ENCODE measurements around the gene DIRAS3.
"Not testable (repeated sequence)": the region's sequence is repeated elsewhere in the genome, so short reads cannot be mapped to it uniquely, and the experiment has no call there.

The DIRAS3 gene

DNA sequence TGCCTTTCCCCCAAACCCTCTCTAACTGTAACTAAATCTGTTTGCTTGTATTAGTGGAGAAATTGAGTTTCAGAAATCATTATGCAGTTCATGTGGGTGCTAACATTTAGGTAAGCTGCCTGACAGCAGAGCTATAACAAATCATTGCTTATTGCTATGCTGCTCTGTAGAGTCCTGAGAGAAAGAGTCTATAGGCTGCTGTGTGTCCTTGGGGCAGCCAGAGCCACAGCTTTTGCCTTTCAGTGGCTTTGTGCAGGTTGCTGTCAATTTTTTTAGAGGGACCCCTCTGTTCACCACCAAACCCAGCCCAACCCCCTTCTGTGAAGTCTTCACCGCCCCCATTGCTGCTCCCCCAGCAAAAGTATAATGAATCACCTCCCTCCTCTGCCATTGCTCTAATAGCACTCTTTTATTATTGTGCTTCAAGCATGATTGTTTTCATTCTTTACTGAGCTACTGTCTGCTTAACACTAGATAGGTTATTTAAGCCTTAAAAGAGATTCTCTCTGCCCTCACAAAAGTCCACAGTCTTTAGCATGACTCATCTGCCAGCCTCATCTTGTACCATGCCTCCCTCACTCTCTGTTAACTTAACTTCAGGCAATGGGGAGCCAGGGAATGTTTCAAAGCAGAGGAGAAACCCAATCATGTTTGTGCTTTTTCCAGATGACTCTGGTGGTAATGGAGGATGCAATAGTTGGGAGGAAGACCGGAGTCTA is 38.6 kb downstream of the DIRAS3 start:
- Histone ChIP-seq H3K36me3 (ENCODE audit: control insufficient read depth, low read length) (no peaks in the 10 kb centered on the region), H3K9me2 (replicated peaks; ENCODE audit: control insufficient read depth, low read length) (no peaks in the 10 kb centered on the region), H3F3A (ENCODE audit: control insufficient read depth, insufficient read depth) (no peaks in the 10 kb centered on the region), H3K4me3 (ENCODE audit: low read length) (no peak overlapping the region), H3K27ac (ENCODE audit: low read depth, low read length) (no peak overlapping the region), H3K4me2 (ENCODE audit: low read length) (no peak overlapping the region), H3K4me1 (ENCODE audit: control insufficient read depth, low read length) (no peaks in the 10 kb centered on the region), H3K79me2 (ENCODE audit: control insufficient read depth, low read length) (no peaks in the 10 kb centered on the region), H3K27me3 (ENCODE audit: control insufficient read depth, low read length) (no peaks in the 10 kb centered on the region), H4K20me1 (ENCODE audit: control insufficient read depth, insufficient read depth, low read depth, low read length) (no peaks in the 10 kb centered on the region), H3K9me3 (ENCODE audit: control insufficient read depth, insufficient read depth, low read length) (no peaks in the 10 kb centered on the region)
- no peak for TF ChIP-seq EZH2phosphoT487 (IDR thresholded peaks at IDR 0.05; ENCODE audit: borderline replicate concordance, low read length)
- TF ChIP-seq, protein P1, sequence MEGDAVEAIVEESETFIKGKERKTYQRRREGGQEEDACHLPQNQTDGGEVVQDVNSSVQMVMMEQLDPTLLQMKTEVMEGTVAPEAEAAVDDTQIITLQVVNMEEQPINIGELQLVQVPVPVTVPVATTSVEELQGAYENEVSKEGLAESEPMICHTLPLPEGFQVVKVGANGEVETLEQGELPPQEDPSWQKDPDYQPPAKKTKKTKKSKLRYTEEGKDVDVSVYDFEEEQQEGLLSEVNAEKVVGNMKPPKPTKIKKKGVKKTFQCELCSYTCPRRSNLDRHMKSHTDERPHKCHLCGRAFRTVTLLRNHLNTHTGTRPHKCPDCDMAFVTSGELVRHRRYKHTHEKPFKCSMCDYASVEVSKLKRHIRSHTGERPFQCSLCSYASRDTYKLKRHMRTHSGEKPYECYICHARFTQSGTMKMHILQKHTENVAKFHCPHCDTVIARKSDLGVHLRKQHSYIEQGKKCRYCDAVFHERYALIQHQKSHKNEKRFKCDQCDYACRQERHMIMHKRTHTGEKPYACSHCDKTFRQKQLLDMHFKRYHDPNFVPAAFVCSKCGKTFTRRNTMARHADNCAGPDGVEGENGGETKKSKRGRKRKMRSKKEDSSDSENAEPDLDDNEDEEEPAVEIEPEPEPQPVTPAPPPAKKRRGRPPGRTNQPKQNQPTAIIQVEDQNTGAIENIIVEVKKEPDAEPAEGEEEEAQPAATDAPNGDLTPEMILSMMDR (IDR thresholded peaks at IDR 0.05; ENCODE audit: low read depth, low read length, poor library complexity, severe bottlenecking): no peak

DNA sequence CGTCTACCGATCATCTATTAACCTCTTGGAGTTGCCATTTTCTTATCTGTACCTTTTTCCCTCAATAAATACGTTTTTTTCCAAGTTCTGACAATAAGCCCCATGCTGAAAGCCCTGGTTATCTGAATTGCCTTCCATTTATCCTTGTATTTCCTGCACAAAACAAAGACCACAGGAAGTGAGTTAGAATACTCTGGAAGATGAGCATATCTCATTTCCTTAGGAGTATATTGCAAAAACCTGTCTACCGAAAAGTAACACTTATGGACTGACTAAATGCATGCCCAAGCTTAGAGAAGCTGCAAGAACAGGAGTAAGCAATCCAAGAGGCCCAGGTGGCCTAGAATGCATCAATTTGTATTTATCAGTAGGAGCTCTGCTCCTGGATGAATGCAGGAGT is 39.9 kb downstream of the DIRAS3 start:
- Histone ChIP-seq H3K27ac (ENCODE audit: low read depth, low read length) (no peak overlapping the region), H3K36me3 (ENCODE audit: control insufficient read depth, low read length) (no peaks in the 10 kb centered on the region), H3K9me2 (replicated peaks; ENCODE audit: control insufficient read depth, low read length) (no peaks in the 10 kb centered on the region), H3K4me1 (ENCODE audit: control insufficient read depth, low read length) (no peaks in the 10 kb centered on the region), H3K27me3 (ENCODE audit: control insufficient read depth, low read length) (no peaks in the 10 kb centered on the region), H4K20me1 (ENCODE audit: control insufficient read depth, insufficient read depth, low read depth, low read length) (no peaks in the 10 kb centered on the region), H3F3A (ENCODE audit: control insufficient read depth, insufficient read depth) (no peaks in the 10 kb centered on the region), H3K79me2 (ENCODE audit: control insufficient read depth, low read length) (no peaks in the 10 kb centered on the region), H3K4me3 (ENCODE audit: low read length) (no peak overlapping the region), H3K4me2 (ENCODE audit: low read length) (no peak overlapping the region), H3K9me3 (ENCODE audit: control insufficient read depth, insufficient read depth, low read length) (no peaks in the 10 kb centered on the region)
- TF ChIP-seq, protein P1 (IDR thresholded peaks at IDR 0.05; ENCODE audit: low read depth, low read length, poor library complexity, severe bottlenecking): no peak
- no peak for TF ChIP-seq EZH2phosphoT487 (IDR thresholded peaks at IDR 0.05; ENCODE audit: borderline replicate concordance, low read length)

DNA sequence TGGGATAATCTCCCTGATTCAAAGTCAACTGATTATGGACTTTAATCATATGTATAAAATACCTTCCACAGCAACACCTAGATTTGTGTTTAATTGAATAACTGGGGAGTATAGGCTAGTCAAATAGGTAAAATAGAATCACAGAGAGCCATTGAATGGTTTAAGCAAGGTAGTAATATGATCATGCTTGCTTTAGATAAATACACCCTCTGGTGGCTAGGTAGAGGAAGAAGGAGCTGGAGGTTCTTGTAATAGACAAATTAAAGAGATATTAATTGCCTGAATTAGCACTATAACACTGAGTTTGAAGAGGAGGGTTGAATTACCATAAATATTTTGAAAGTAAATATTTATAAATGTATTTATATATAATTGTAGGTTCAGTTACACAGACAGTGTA is 40.3 kb downstream of the DIRAS3 start:
- no peaks in the 10 kb centered on the region for H3K79me2 ChIP-seq (ENCODE audit: control insufficient read depth, low read length)
- no peaks in the 10 kb centered on the region for H3K36me3 ChIP-seq (ENCODE audit: control insufficient read depth, low read length)
- TF ChIP-seq, protein P1 (IDR thresholded peaks at IDR 0.05; ENCODE audit: low read depth, low read length, poor library complexity, severe bottlenecking): no peak
- no peak for TF ChIP-seq EZH2phosphoT487 (IDR thresholded peaks at IDR 0.05; ENCODE audit: borderline replicate concordance, low read length)

DNA sequence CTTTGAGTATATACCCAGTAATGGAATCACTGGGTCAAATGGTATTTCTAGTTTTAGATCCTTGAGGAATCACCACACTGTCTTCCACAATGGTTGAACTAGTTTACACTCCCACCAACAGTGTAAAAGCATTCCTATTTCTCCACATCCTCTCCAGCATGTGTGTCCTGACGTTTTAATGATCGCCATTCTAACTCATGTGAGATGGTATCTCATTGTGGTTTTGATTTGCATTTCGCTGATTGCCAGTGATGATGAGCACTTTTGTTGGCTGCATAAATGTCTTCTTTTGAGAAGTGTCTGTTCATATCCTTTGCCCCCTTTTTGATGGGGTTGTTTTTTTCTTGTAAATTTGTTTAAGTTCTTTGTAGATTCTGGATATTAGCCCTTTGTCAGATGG is 46.8 kb downstream of the DIRAS3 start:
- not testable (repeated sequence) for H3K9me2 ChIP-seq (replicated peaks; ENCODE audit: control insufficient read depth, low read length); H4K20me1 ChIP-seq (ENCODE audit: control insufficient read depth, insufficient read depth, low read depth, low read length); H3K4me1 ChIP-seq (ENCODE audit: control insufficient read depth, low read length); H3K9me3 ChIP-seq (ENCODE audit: control insufficient read depth, insufficient read depth, low read length); H3K79me2 ChIP-seq (ENCODE audit: control insufficient read depth, low read length); H3K4me2 ChIP-seq (ENCODE audit: low read length); H3F3A ChIP-seq (ENCODE audit: control insufficient read depth, insufficient read depth); H3K36me3 ChIP-seq (ENCODE audit: control insufficient read depth, low read length); H3K27me3 ChIP-seq (ENCODE audit: control insufficient read depth, low read length); H3K4me3 ChIP-seq (ENCODE audit: low read length); H3K27ac ChIP-seq (ENCODE audit: low read depth, low read length)

More for the DNA sequence above, 40.3 kb downstream of the DIRAS3 start:
- H3K4me3 ChIP-seq (ENCODE audit: low read length): no peak overlapping the region
- H3K27ac ChIP-seq (ENCODE audit: low read depth, low read length): no peak overlapping the region
- H3K27me3 ChIP-seq (ENCODE audit: control insufficient read depth, low read length): no peaks in the 10 kb centered on the region
- no peaks in the 10 kb centered on the region for H3K9me2 ChIP-seq (replicated peaks; ENCODE audit: control insufficient read depth, low read length)
- no peaks in the 10 kb centered on the region for H3K4me1 ChIP-seq (ENCODE audit: control insufficient read depth, low read length)
- H3K4me2 ChIP-seq (ENCODE audit: low read length): no peak overlapping the region
- H3F3A ChIP-seq (ENCODE audit: control insufficient read depth, insufficient read depth): no peaks in the 10 kb centered on the region
- H3K9me3 ChIP-seq (ENCODE audit: control insufficient read depth, insufficient read depth, low read length): no peaks in the 10 kb centered on the region
- H4K20me1 ChIP-seq (ENCODE audit: control insufficient read depth, insufficient read depth, low read depth, low read length): no peaks in the 10 kb centered on the region

All from DOHH2 (cell line).